NT2/D1 (cell line): ENCODE results near the gene KMT2A.

Source experiments
- SUZ12 ChIP-seq: IDR thresholded peaks from 2 replicates; pipeline ENCODE4 v1.6.1; 2011; ENCODE audit not compliant: insufficient read length, insufficient read depth; ENCODE audit errors: extremely low read depth
- YY1 ChIP-seq: IDR thresholded peaks from 2 replicates; pipeline ENCODE4 v1.6.1; 2011; ENCODE audit not compliant: insufficient read length, insufficient read depth
- ZNF274 ChIP-seq: IDR thresholded peaks from 2 replicates; pipeline ENCODE4 v1.6.1; 2011; ENCODE audit warnings: mild to moderate bottlenecking, low read depth, low read length

GRCh38 chr11:118397448-118397847, 38.8 kb upstream of the KMT2A start:
- TF ChIP-seq ZNF274 (no peak), SUZ12 (no peak), YY1 (no peak)
